AG09319 (cell line): ENCODE data around the gene DHX58.

ENCODE experiments used
- DNase-seq: peaks from one replicate; pipeline ENCODE4 v3.0.0-alpha.2; 2010; ENCODE audit warnings: low read depth; ENCODE audit errors: extremely low read depth
- CTCF ChIP-seq: IDR thresholded peaks from 2 replicates; pipeline ENCODE4 v1.5.1; 2011; ENCODE audit warnings: low read depth, mild to moderate bottlenecking, inconsistent platforms, low read length, moderate library complexity

DHX58 gene

GRCh38 chr17:42075789-42076188 lies 36.7 kb downstream of the DHX58 start:
- DNase-seq, result no peak
- TF ChIP-seq CTCF, result no peak

GRCh38 chr17:42072323-42073187 lies 40.0 kb downstream of the DHX58 start:
- no peak for TF ChIP-seq CTCF
- no peak for DNase-seq

GRCh38 chr17:42071810-42072209 lies 40.7 kb downstream of the DHX58 start:
- no peak for DNase-seq
- no peak for TF ChIP-seq CTCF

- no peak for DNase-seq
- TF ChIP-seq CTCF, result no peak
These were observed 43.5 kb downstream of the DHX58 start for GRCh38 chr17:42068979-42069378.

GRCh38 chr17:42067371-42068091 lies 45.0 kb downstream of the DHX58 start:
- peak; percentile 89 for TF ChIP-seq CTCF
- no peak for DNase-seq

GRCh38 chr17:42065201-42065600 lies 47.3 kb downstream of the DHX58 start:
- TF ChIP-seq CTCF, result no peak
- DNase-seq, result no peak

- TF ChIP-seq CTCF, result no peak
- DNase-seq, result no peak
These were observed 49.8 kb downstream of the DHX58 start for GRCh38 chr17:42062681-42063080.
